ENCODE results near the gene SDF4.

GRCh38 chr1:1179983-1180861 lies 51.6 kb downstream of the SDF4 start:
- no peak for TF ChIP-seq CTCF (IDR thresholded peaks at IDR 0.05)
- no peak for TF ChIP-seq POLR2A (IDR thresholded peaks at IDR 0.05)
